GM23338 (cell line): Measurements from ENCODE around the gene SIRT3.

Experiments
- EZH2 ChIP-seq: fragments of 200-600 bp; sonication (generic); IDR thresholded peaks from one replicate; pipeline ENCODE4 v1.8.0; 2017; ENCODE audit warnings: antibody characterized with exemption, mild to moderate bottlenecking, low read depth; ENCODE audit not compliant: unreplicated experiment
- POLR2AphosphoS5 ChIP-seq: IDR thresholded peaks from 2 replicates; pipeline ENCODE4 v1.6.1; 2016; ENCODE audit warnings: antibody characterized with exemption, low read depth
- TF ChIP-seq, protein P1 (sequence below), 2 experiments: fragments of 200-600 bp in 1 of 2; sonication (generic) in 1 of 2; conservative IDR thresholded peaks; 2 replicates each; pipeline versions ENCODE4 v1.5.1 to v1.6.1; 2016 to 2017; ENCODE audit warnings: antibody characterized with exemption in 2 of 2, low read depth in 2 of 2, mild to moderate bottlenecking in 2 of 2, moderate library complexity in 1 of 2
- TF ChIP-seq, protein P2 (sequence below): IDR thresholded peaks from one replicate; pipeline ENCODE4 v1.6.1; 2018; ENCODE audit warnings: antibody characterized with exemption; ENCODE audit not compliant: unreplicated experiment

DNA sequence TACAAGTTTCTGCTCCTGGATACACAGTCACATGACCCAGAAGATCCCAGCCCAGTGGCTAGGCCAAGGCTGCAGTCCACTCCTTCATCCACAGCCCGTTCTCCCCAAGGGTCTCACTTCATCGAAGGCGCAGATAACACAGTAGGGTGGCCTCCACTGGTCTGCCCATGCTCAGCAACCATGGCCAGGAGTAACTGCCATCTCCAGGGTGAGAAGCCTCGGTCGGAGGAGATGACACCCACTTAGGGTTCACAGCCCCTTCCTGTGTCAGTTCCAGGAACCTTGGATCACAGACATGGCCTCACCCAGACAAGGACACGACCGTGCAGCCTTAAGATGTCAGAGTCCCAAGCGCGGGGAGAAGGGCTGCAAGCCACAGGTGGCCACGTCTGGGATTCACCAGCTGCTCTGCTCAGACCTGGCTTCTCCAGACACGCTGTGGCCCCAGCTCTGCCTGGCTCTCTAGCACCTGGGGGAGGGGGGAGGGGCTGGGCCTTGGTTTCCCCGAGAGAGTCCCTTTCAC, 31.5 kb downstream of the SIRT3 start:
- no peak for TF ChIP-seq POLR2AphosphoS5
- TF ChIP-seq, protein P1, sequence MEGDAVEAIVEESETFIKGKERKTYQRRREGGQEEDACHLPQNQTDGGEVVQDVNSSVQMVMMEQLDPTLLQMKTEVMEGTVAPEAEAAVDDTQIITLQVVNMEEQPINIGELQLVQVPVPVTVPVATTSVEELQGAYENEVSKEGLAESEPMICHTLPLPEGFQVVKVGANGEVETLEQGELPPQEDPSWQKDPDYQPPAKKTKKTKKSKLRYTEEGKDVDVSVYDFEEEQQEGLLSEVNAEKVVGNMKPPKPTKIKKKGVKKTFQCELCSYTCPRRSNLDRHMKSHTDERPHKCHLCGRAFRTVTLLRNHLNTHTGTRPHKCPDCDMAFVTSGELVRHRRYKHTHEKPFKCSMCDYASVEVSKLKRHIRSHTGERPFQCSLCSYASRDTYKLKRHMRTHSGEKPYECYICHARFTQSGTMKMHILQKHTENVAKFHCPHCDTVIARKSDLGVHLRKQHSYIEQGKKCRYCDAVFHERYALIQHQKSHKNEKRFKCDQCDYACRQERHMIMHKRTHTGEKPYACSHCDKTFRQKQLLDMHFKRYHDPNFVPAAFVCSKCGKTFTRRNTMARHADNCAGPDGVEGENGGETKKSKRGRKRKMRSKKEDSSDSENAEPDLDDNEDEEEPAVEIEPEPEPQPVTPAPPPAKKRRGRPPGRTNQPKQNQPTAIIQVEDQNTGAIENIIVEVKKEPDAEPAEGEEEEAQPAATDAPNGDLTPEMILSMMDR (conservative IDR thresholded peaks at IDR 0.05; ENCODE audit: low read depth in 2 of 2), result no peak
- TF ChIP-seq, protein P2, sequence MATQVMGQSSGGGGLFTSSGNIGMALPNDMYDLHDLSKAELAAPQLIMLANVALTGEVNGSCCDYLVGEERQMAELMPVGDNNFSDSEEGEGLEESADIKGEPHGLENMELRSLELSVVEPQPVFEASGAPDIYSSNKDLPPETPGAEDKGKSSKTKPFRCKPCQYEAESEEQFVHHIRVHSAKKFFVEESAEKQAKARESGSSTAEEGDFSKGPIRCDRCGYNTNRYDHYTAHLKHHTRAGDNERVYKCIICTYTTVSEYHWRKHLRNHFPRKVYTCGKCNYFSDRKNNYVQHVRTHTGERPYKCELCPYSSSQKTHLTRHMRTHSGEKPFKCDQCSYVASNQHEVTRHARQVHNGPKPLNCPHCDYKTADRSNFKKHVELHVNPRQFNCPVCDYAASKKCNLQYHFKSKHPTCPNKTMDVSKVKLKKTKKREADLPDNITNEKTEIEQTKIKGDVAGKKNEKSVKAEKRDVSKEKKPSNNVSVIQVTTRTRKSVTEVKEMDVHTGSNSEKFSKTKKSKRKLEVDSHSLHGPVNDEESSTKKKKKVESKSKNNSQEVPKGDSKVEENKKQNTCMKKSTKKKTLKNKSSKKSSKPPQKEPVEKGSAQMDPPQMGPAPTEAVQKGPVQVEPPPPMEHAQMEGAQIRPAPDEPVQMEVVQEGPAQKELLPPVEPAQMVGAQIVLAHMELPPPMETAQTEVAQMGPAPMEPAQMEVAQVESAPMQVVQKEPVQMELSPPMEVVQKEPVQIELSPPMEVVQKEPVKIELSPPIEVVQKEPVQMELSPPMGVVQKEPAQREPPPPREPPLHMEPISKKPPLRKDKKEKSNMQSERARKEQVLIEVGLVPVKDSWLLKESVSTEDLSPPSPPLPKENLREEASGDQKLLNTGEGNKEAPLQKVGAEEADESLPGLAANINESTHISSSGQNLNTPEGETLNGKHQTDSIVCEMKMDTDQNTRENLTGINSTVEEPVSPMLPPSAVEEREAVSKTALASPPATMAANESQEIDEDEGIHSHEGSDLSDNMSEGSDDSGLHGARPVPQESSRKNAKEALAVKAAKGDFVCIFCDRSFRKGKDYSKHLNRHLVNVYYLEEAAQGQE, result no peak
- no peak for TF ChIP-seq EZH2
